AG04449 (cell line): ENCODE measurements around the gene ARMH1.

Source experiments
- CTCF ChIA-PET: fragments of 350-600 bp; formaldehyde crosslinking; extraction: SDS; loops from one replicate; lab custom pipeline; 2021; ENCODE audit warnings: antibody characterized with exemption; lab: Yijun Ruan, JAX
- POLR2A ChIA-PET: fragments of 400-600, 350-600 bp; formaldehyde crosslinking; extraction: SDS; loops from one replicate; lab custom pipeline; 2020; ENCODE audit warnings: antibody characterized with exemption, inconsistent platforms; lab: Yijun Ruan, JAX
- DNase-seq: peaks from one replicate; pipeline ENCODE4 v3.0.0-alpha.2; 2010; ENCODE audit warnings: low read depth, low spot score
- H3K4me3 ChIP-seq: 2 replicates; pipeline ENCODE4 v1.5.1; 2011; ENCODE audit warnings: low read depth, mild to moderate bottlenecking, control low read depth, low read length
- TF ChIP-seq, protein P1 (sequence below): IDR thresholded peaks from one replicate; pipeline ENCODE4 v1.5.1; 2011; ENCODE audit warnings: mild to moderate bottlenecking, moderate library complexity, low read length, control low read depth, inconsistent platforms; ENCODE audit not compliant: insufficient read depth; ENCODE audit errors: missing control alignments

The ARMH1 gene

DNA sequence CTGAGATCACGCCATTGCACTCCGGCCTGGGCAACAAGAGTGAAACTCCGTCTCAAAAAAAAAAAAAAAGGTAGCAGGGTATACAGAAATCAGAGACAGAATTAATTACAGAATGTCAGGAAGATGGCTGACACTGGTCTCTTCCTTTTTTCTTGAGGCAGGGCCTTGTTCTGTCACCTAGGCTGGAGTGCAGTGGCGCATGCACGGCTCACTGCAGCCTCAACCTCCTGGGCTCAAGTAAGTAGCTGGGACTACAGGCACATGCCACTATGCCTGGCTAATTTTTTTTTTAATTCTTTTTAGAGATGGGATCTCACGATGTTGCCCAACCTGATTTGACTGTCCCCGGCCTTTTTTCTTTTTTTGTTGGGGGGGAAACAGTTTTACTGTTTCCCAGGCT is 40.0 kb downstream of the ARMH1 start:
- ChIA-PET POLR2A (no interaction called here), CTCF (interaction anchor here (0.7 to 12.6 kb wide), 10 partner anchors 8 to 777 kb away, joined by 3 to 217 read pairs (median 4); partner anchors contain the start of genes ARMH1 and RNU5D-1)
- DNase-seq, result no peak
- TF ChIP-seq, protein P1, sequence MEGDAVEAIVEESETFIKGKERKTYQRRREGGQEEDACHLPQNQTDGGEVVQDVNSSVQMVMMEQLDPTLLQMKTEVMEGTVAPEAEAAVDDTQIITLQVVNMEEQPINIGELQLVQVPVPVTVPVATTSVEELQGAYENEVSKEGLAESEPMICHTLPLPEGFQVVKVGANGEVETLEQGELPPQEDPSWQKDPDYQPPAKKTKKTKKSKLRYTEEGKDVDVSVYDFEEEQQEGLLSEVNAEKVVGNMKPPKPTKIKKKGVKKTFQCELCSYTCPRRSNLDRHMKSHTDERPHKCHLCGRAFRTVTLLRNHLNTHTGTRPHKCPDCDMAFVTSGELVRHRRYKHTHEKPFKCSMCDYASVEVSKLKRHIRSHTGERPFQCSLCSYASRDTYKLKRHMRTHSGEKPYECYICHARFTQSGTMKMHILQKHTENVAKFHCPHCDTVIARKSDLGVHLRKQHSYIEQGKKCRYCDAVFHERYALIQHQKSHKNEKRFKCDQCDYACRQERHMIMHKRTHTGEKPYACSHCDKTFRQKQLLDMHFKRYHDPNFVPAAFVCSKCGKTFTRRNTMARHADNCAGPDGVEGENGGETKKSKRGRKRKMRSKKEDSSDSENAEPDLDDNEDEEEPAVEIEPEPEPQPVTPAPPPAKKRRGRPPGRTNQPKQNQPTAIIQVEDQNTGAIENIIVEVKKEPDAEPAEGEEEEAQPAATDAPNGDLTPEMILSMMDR, result no peak
- no peak overlapping the region for H3K4me3 ChIP-seq

DNA sequence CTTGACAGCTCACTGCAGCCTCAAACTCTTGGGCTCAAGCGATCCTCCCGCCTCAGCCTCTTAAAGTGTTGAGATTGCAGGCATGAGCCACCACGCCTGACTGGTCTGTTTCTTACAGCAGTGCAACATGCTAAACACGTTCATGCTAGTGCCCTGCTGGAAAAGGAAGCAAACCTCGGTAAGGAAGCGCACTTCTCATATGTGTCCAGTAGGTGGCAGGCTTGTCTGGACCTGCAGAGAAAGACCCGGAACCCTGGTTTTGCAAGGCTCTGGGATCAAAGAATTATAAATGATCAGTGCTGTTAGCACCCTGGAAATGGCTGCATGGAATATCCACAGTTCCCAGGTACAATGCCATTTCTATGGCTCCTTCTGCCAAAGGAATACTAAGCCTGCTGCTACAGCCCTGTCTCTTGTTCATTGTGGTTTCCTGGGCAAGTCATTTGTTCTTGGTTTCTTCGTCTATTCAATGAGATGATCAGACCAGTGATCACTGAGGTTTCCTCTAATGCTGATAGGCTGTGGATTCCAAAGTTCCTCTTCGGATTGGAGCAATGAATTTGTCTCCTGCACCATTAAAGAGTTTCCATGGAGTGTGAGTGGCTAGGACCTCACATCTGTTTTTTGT is 40.5 kb downstream of the ARMH1 start:
- no peak for DNase-seq
- H3K4me3 ChIP-seq, result no peak overlapping the region
- ChIA-PET POLR2A (no interaction called here), CTCF (interaction anchor here (0.7 to 12.6 kb wide), 13 partner anchors 9 to 778 kb away, joined by 3 to 217 read pairs (median 4); partner anchors contain the start of genes ARMH1 and RNU5D-1)
- TF ChIP-seq, protein P1, result peak; percentile 88

DNA sequence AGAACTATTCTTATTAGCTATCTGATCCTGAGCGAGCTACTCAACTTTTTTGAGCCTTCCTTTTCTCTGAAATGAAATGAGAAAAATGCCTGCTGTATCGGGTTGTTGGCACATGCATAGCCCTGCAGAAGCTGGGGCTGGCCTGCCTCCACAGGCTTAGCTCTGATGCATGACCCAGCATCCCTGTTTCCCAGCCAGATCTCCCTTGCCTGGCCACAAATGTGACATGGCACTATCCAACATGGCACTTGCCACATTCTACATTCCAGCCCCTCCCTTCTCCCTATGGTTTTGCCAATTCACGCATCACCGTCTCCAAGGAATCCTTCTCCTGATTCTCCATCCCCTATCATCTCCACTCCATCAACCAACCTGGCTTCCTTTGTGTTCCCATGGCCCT is 42.6 kb downstream of the ARMH1 start:
- H3K4me3 ChIP-seq, result no peak overlapping the region
- ChIA-PET CTCF (interaction anchor here (0.7 to 12.6 kb wide), 8 partner anchors 9 to 583 kb away, joined by 3 to 217 read pairs (median 4); partner anchors contain the start of gene RNU5D-1), POLR2A (interaction anchor here (1.2 kb wide), 1 partner anchor 58 kb away, joined by 4 read pairs; the partner anchor contains the start of gene RPS8)
- TF ChIP-seq, protein P1, result no peak
- DNase-seq, result no peak

DNA sequence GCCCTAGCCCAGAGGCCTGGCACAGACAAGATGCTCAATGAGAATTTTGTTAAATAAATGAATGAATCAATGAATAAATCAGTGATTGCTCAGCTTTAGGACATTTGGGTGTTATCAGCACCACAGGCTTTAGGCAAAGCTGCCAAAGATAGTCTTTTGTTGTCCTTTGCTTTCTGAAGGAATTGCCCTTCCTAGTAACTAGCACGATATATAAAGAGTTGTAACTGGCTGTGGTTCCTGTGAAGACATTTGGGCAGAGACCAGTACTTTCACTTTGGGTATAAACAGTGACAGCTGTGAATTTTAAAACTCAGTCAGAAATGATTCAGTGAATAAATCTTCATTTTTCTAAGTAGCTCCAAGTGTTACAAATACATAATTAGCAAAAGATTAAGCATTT is 43.1 kb downstream of the ARMH1 start:
- DNase-seq, result no peak
- POLR2A ChIA-PET, result interaction anchor here (1.2 kb wide), 1 partner anchor 58 kb away, joined by 4 read pairs; the partner anchor contains the start of gene RPS8
- TF ChIP-seq, protein P1, result no peak
- CTCF ChIA-PET, result interaction anchor here (0.7 to 12.6 kb wide), 8 partner anchors 9 to 583 kb away, joined by 3 to 217 read pairs (median 4); partner anchors contain the start of gene RNU5D-1
- H3K4me3 ChIP-seq, result no peak overlapping the region

GRCh38 chr1:44718091-44718490 is 43.6 kb downstream of the ARMH1 start:
- POLR2A ChIA-PET, result interaction anchor here (1.2 kb wide), 1 partner anchor 58 kb away, joined by 4 read pairs; the partner anchor contains the start of gene RPS8
- H3K4me3 ChIP-seq, result no peak overlapping the region
- DNase-seq, result no peak
- CTCF ChIA-PET, result interaction anchor here (0.7 to 12.6 kb wide), 8 partner anchors 9 to 582 kb away, joined by 3 to 217 read pairs (median 3); partner anchors contain the start of gene RNU5D-1
- TF ChIP-seq, protein P1, result no peak

DNA sequence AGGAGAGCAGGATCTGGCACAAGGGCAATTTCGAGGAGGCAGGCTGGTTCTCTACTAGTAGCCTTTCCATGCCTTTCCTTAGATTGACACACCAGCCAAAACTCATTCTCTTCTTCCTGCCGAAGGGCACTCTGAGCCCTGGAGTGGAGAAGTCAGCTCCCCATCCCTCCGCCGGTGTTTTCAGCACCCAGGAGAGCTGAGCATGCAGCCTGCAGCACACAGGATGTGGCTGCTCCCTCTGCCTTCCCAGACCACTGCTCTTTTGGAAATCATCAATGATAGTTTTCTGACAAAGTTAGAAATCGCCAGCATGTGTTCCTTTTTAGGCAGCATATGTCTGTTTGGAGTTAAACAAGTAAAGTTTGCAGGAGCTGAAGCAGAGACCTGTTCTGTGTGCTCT is 44.8 kb downstream of the ARMH1 start:
- POLR2A ChIA-PET, result no interaction called here
- H3K4me3 ChIP-seq, result no peak overlapping the region
- TF ChIP-seq, protein P1, result no peak
- CTCF ChIA-PET, result interaction anchor here (0.8 to 12.6 kb wide), 3 partner anchors 9 to 13 kb away, joined by 5 to 217 read pairs (median 37); partner anchors contain the start of gene RNU5D-1
- no peak for DNase-seq
